Measurements from ENCODE around the gene ROGDI.

The ROGDI gene

GRCh38 chr16:4828567-4829321 lies 26.3 kb upstream of the ROGDI start:
- Mint-ChIP-seq H3K9me3 (no peaks in the 10 kb centered on the region), H3K27me3 (no peaks in the 10 kb centered on the region), H3K4me1 (peaks cover 0 to 13% of the 10 kb centered on the region in 2 donors), H3K27ac (no peak overlapping the region), H3K36me3 (peaks cover 51 to 65% of the 10 kb centered on the region in 2 donors), H3K4me3 (no peak overlapping the region)
- ATAC-seq (replicated peaks): no peak
- DNase-seq: no peak

GRCh38 chr16:4826980-4827379 lies 24.5 kb upstream of the ROGDI start:
- Mint-ChIP-seq H3K27ac (no peak overlapping the region), H3K9me3 (no peaks in the 10 kb centered on the region), H3K36me3 (peaks cover 43 to 58% of the 10 kb centered on the region in 2 donors), H3K4me3 (no peak overlapping the region), H3K4me1 (no peaks in the 10 kb centered on the region), H3K27me3 (no peaks in the 10 kb centered on the region)
- DNase-seq (no peak), ATAC-seq (replicated peaks) (no peak)

GRCh38 chr16:4826526-4826925 lies 24.1 kb upstream of the ROGDI start:
- ATAC-seq (replicated peaks) (no peak), DNase-seq (no peak)
- no peak overlapping the region for H3K27ac Mint-ChIP-seq
- H3K27me3 Mint-ChIP-seq: no peaks in the 10 kb centered on the region
- peaks cover 41 to 59% of the 10 kb centered on the region in 2 donors for H3K36me3 Mint-ChIP-seq
- H3K9me3 Mint-ChIP-seq: no peaks in the 10 kb centered on the region
- no peak overlapping the region for H3K4me3 Mint-ChIP-seq
- H3K4me1 Mint-ChIP-seq: no peaks in the 10 kb centered on the region

GRCh38 chr16:4825196-4825595 lies 22.8 kb upstream of the ROGDI start:
- Mint-ChIP-seq H3K4me3 (no peak overlapping the region), H3K4me1 (no peaks in the 10 kb centered on the region), H3K36me3 (peaks cover 32 to 58% of the 10 kb centered on the region in 2 donors), H3K27me3 (no peaks in the 10 kb centered on the region), H3K9me3 (no peaks in the 10 kb centered on the region), H3K27ac (no peak overlapping the region)
- no peak for DNase-seq
- no peak for ATAC-seq (replicated peaks)

- Mint-ChIP-seq H3K4me3 (no peak overlapping the region), H3K27ac (no peak overlapping the region), H3K4me1 (no peaks in the 10 kb centered on the region), H3K27me3 (no peaks in the 10 kb centered on the region), H3K36me3 (peaks cover 33 to 63% of the 10 kb centered on the region in 2 donors), H3K9me3 (no peaks in the 10 kb centered on the region)
- DNase-seq (no peak), ATAC-seq (replicated peaks) (no peak)
Measured at GRCh38 chr16:4820652-4821051, 18.2 kb upstream of the ROGDI start.

GRCh38 chr16:4814542-4815173 lies 12.2 kb upstream of the ROGDI start:
- Mint-ChIP-seq H3K27me3 (no peaks in the 10 kb centered on the region), H3K4me3 (no peak overlapping the region), H3K27ac (no peak overlapping the region), H3K9me3 (no peaks in the 10 kb centered on the region), H3K36me3 (peaks cover 44 to 63% of the 10 kb centered on the region in 2 donors), H3K4me1 (peaks cover 3 to 10% of the 10 kb centered on the region in 2 donors)
- no peak for DNase-seq
- no peak for ATAC-seq (replicated peaks)

GRCh38 chr16:4814046-4814445 lies 11.6 kb upstream of the ROGDI start:
- no peaks in the 10 kb centered on the region for H3K9me3 Mint-ChIP-seq
- H3K27ac Mint-ChIP-seq: no peak overlapping the region
- peaks cover 3 to 10% of the 10 kb centered on the region in 2 donors for H3K4me1 Mint-ChIP-seq
- peaks cover 43 to 60% of the 10 kb centered on the region in 2 donors for H3K36me3 Mint-ChIP-seq
- no peaks in the 10 kb centered on the region for H3K27me3 Mint-ChIP-seq
- DNase-seq: no peak
- no peak overlapping the region for H3K4me3 Mint-ChIP-seq
- ATAC-seq (replicated peaks): no peak

GRCh38 chr16:4813251-4814003 lies 11.0 kb upstream of the ROGDI start:
- ATAC-seq (replicated peaks): no peak
- DNase-seq: no peak
- H3K36me3 Mint-ChIP-seq: peaks cover 38 to 54% of the 10 kb centered on the region in 2 donors
- H3K27me3 Mint-ChIP-seq: no peaks in the 10 kb centered on the region
- H3K4me1 Mint-ChIP-seq: peaks cover 3 to 10% of the 10 kb centered on the region in 2 donors
- no peaks in the 10 kb centered on the region for H3K9me3 Mint-ChIP-seq
- H3K4me3 Mint-ChIP-seq: no peak overlapping the region
- peak overlapping the region; percentile 44 for H3K27ac Mint-ChIP-seq

- Mint-ChIP-seq H3K9me3 (no peaks in the 10 kb centered on the region), H3K27ac (peak overlapping the region; percentile 78), H3K27me3 (no peaks in the 10 kb centered on the region), H3K36me3 (peaks cover 41 to 56% of the 10 kb centered on the region in 2 donors), H3K4me1 (peaks cover 3 to 10% of the 10 kb centered on the region in 2 donors), H3K4me3 (no peak overlapping the region)
- ATAC-seq (replicated peaks): no peak
- no peak for DNase-seq
Measured at GRCh38 chr16:4811773-4812172, 9.3 kb upstream of the ROGDI start.

- peak overlapping the region; percentile 51 for H3K27ac Mint-ChIP-seq
- DNase-seq (no peak), ATAC-seq (replicated peaks) (no peak)
- no peaks in the 10 kb centered on the region for H3K27me3 Mint-ChIP-seq
- peaks cover 40 to 54% of the 10 kb centered on the region in 2 donors for H3K36me3 Mint-ChIP-seq
- peaks cover 3 to 10% of the 10 kb centered on the region in 2 donors for H3K4me1 Mint-ChIP-seq
- H3K9me3 Mint-ChIP-seq: no peaks in the 10 kb centered on the region
- no peak overlapping the region for H3K4me3 Mint-ChIP-seq
Measured at GRCh38 chr16:4811242-4811641, 8.8 kb upstream of the ROGDI start.

- Mint-ChIP-seq H3K27ac (peak overlapping the region; percentile 56), H3K36me3 (peaks cover 27 to 32% of the 10 kb centered on the region in 2 donors), H3K4me3 (no peak overlapping the region), H3K9me3 (no peaks in the 10 kb centered on the region), H3K4me1 (peaks cover 4 to 26% of the 10 kb centered on the region in 2 donors), H3K27me3 (no peaks in the 10 kb centered on the region)
- ATAC-seq (replicated peaks) (no peak), DNase-seq (no peak)
Measured at GRCh38 chr16:4806280-4806679, 3.8 kb upstream of the ROGDI start.

- Mint-ChIP-seq H3K4me1 (peaks cover 11 to 34% of the 10 kb centered on the region in 2 donors), H3K9me3 (no peaks in the 10 kb centered on the region), H3K36me3 (peaks cover 29 to 31% of the 10 kb centered on the region in 2 donors), H3K27me3 (no peaks in the 10 kb centered on the region), H3K4me3 (no peak overlapping the region), H3K27ac (no peak overlapping the region)
- ATAC-seq (replicated peaks): no peak
- no peak for DNase-seq
Measured at GRCh38 chr16:4805231-4805630, 2.8 kb upstream of the ROGDI start.

- peaks cover 31 to 33% of the 10 kb centered on the region in 2 donors for H3K36me3 Mint-ChIP-seq
- H3K4me3 Mint-ChIP-seq: peak overlapping the region in 1 of 2 donors; percentile 39
- H3K27me3 Mint-ChIP-seq: no peaks in the 10 kb centered on the region
- ATAC-seq (replicated peaks) (no peak), DNase-seq (no peak)
- H3K27ac Mint-ChIP-seq: peak overlapping the region; percentile 20
- no peaks in the 10 kb centered on the region for H3K9me3 Mint-ChIP-seq
- H3K4me1 Mint-ChIP-seq: peaks cover 15 to 45% of the 10 kb centered on the region in 2 donors
Measured at GRCh38 chr16:4803898-4804762, 1.7 kb upstream of the ROGDI start.

- Mint-ChIP-seq H3K36me3 (peaks cover 31 to 39% of the 10 kb centered on the region in 2 donors), H3K9me3 (no peaks in the 10 kb centered on the region), H3K4me1 (peaks cover 17 to 47% of the 10 kb centered on the region in 2 donors), H3K27me3 (no peaks in the 10 kb centered on the region), H3K4me3 (peak overlapping the region; percentile 83 to 92), H3K27ac (no peak overlapping the region)
- DNase-seq: no peak
- no peak for ATAC-seq (replicated peaks)
Measured at GRCh38 chr16:4803401-4803844, 990 bp upstream of the ROGDI start.

All from stimulated activated naive B cell treated with anti-CD40 and anti-IgM and Interleukin-4, amounts not matched to agents 10 μg/mL and 1 μg/mL and 100 μg/mL, for 72 hours (primary cell).